SK-N-SH (cell line): ENCODE results near the gene PEDS1. TPM values are rescaled to one million over a fixed set of nuclear protein-coding genes. Genes with fewer than 3 reads are reported as not detected.
A peak's percentile ranks its signal among the peaks of the same experiment; 100 is the strongest.

Experiments used
- CTCF ChIA-PET: fragments of 300-600, 350-600 bp; formaldehyde crosslinking; extraction: SDS; loops from one replicate; lab custom pipeline; 2021; lab: Yijun Ruan, JAX
- POLR2A ChIA-PET: fragments of 350-600 bp; sonication (Branson Sonifier 250); formaldehyde crosslinking; extraction: SDS; loops from one replicate; lab custom pipeline; 2020; ENCODE audit warnings: antibody characterized with exemption, inconsistent platforms; lab: Yijun Ruan, JAX
- DNase-seq: peaks from one replicate; pipeline ENCODE4 v3.0.0; 2012
- H2AFZ ChIP-seq: fragments of 200-600 bp; sonication (generic); 2 replicates; pipeline ENCODE4 v1.8.1; 2016; ENCODE audit warnings: antibody characterized with exemption, mild to moderate bottlenecking, low read depth
- H3F3A ChIP-seq: fragments of 200-600 bp; sonication (generic); replicated peaks from 2 replicates; pipeline ENCODE3; 2016; ENCODE audit warnings: antibody characterized with exemption, mild to moderate bottlenecking; ENCODE audit not compliant: insufficient read depth
- H3K27ac ChIP-seq, 2 experiments: fragments of 200-500 bp in 1 of 2; fragments of 200-600 bp in 1 of 2; sonication (Bioruptor generic) in 1 of 2; sonication (generic), shearing (Covaris generic) in 1 of 2; 2 replicates each; pipeline versions ENCODE4 v1.5.1 to v1.6.1; 2014 to 2016; ENCODE audit warnings: low read depth in 2 of 2, inconsistent platforms in 1 of 2, low read length in 1 of 2, mild to moderate bottlenecking in 1 of 2, mixed read lengths in 1 of 2
- H3K27me3 ChIP-seq: fragments of 200-600 bp; sonication (generic), shearing (Covaris generic); 2 replicates; pipeline ENCODE4 v1.6.1; 2016; ENCODE audit warnings: mixed run types; ENCODE audit not compliant: insufficient read depth
- H3K36me3 ChIP-seq, 2 experiments: fragments of 200-500 bp in 1 of 2; fragments of 200-600 bp in 1 of 2; sonication (Bioruptor generic) in 1 of 2; sonication (generic) in 1 of 2; replicated peaks in 1 of 2; 2 replicates each; pipeline versions ENCODE3 to v1.5.1; 2014 to 2016; ENCODE audit warnings: low read length in 1 of 2, mild to moderate bottlenecking in 1 of 2; ENCODE audit not compliant: insufficient read depth in 2 of 2, control insufficient read depth in 1 of 2
- H3K4me1 ChIP-seq, 2 experiments: fragments of 200-500 bp in 1 of 2; fragments of 200-600 bp in 1 of 2; sonication (Bioruptor generic) in 1 of 2; sonication (generic), shearing (Covaris generic) in 1 of 2; 2 replicates each; pipeline versions ENCODE4 v1.5.1 to v1.6.1; 2014 to 2016; ENCODE audit warnings: low read depth in 1 of 2, low read length in 1 of 2, mixed run types in 1 of 2; ENCODE audit not compliant: insufficient read depth in 2 of 2, control insufficient read depth in 1 of 2
- H3K4me2 ChIP-seq: fragments of 200-600 bp; sonication (generic), shearing (Covaris generic); 2 replicates; pipeline ENCODE4 v1.6.1; 2017; ENCODE audit warnings: mixed run types
- H3K4me3 ChIP-seq, 2 experiments: fragments of 200-500 bp in 1 of 2; fragments of 200-600 bp in 1 of 2; sonication (Bioruptor generic) in 1 of 2; sonication (generic), shearing (Covaris generic) in 1 of 2; 2 replicates each; pipeline versions ENCODE4 v1.5.1 to v1.8.1; 2014 to 2016; ENCODE audit warnings: low read depth in 2 of 2, inconsistent platforms in 1 of 2, low read length in 1 of 2, mild to moderate bottlenecking in 1 of 2, mixed read lengths in 1 of 2, moderate library complexity in 1 of 2
- H3K79me2 ChIP-seq: fragments of 200-600 bp; sonication (generic); 2 replicates; pipeline ENCODE4 v1.8.1; 2017; ENCODE audit warnings: mild to moderate bottlenecking; ENCODE audit not compliant: insufficient read depth
- H3K9ac ChIP-seq: fragments of 200-600 bp; sonication (generic); 2 replicates; pipeline ENCODE4 v1.6.1; 2017; ENCODE audit warnings: mixed run types
- H3K9me2 ChIP-seq: fragments of 200-600 bp; sonication (generic); 2 replicates; pipeline ENCODE4 v1.6.1; 2017; ENCODE audit warnings: mixed run types
- H3K9me3 ChIP-seq: fragments of 200-600 bp; sonication (generic); 2 replicates; pipeline ENCODE4 v1.6.1; 2017; ENCODE audit warnings: mixed run types, mild to moderate bottlenecking, moderate library complexity
- H4K20me1 ChIP-seq: fragments of 200-600 bp; sonication (generic); 2 replicates; pipeline ENCODE4 v1.6.1; 2017; ENCODE audit warnings: mild to moderate bottlenecking, mixed run types; ENCODE audit not compliant: insufficient read depth
- EP300 ChIP-seq, 2 experiments: IDR thresholded peaks; 2 replicates each; pipeline versions ENCODE4 v1.4.0 to v1.6.1; 2012; ENCODE audit warnings: borderline replicate concordance in 1 of 2, low read depth in 1 of 2, low read length in 1 of 2
- EZH2phosphoT487 ChIP-seq: fragments of 200-600 bp; sonication (generic); IDR thresholded peaks from 2 replicates; pipeline ENCODE4 v1.6.1; 2017; ENCODE audit warnings: low read depth, mixed run types, mild to moderate bottlenecking, antibody characterized with exemption, moderate library complexity, borderline replicate concordance
- FOXJ3 ChIP-seq: sonication (generic); formaldehyde crosslinking; IDR thresholded peaks from 2 replicates; pipeline ENCODE4 v1.5.1; 2020; ENCODE audit warnings: mild to moderate bottlenecking, missing genetic modification reagents
- FOXM1 ChIP-seq: IDR thresholded peaks from 2 replicates; pipeline ENCODE4 v1.4.0; 2012; ENCODE audit warnings: low read depth, mild to moderate bottlenecking
- GABPA ChIP-seq: IDR thresholded peaks from 2 replicates; pipeline ENCODE4 v1.4.0; 2012; ENCODE audit warnings: low read depth, mild to moderate bottlenecking
- MXI1 ChIP-seq: IDR thresholded peaks from 2 replicates; pipeline ENCODE4 v1.6.1; 2012; ENCODE audit warnings: mild to moderate bottlenecking, low read depth, low read length, improper control_type of control experiment
- NRF1 ChIP-seq: IDR thresholded peaks from 2 replicates; pipeline ENCODE4 v1.6.1; 2012; ENCODE audit warnings: low read depth, mild to moderate bottlenecking, low read length
- RAD21 ChIP-seq: IDR thresholded peaks from 2 replicates; pipeline ENCODE4 v1.6.1; 2012; ENCODE audit warnings: mild to moderate bottlenecking, low read length
- SIN3A ChIP-seq: IDR thresholded peaks from 2 replicates; pipeline ENCODE4 v1.6.1; 2012; ENCODE audit warnings: low read depth, mild to moderate bottlenecking, low read length, moderate library complexity, borderline replicate concordance
- SMC3 ChIP-seq: IDR thresholded peaks from 2 replicates; pipeline ENCODE4 v1.6.1; 2012; ENCODE audit warnings: low read depth, low read length, improper control_type of control experiment
- TAF1 ChIP-seq: IDR thresholded peaks from 2 replicates; pipeline ENCODE4 v1.6.1; 2012; ENCODE audit warnings: low read depth, mild to moderate bottlenecking, low read length, moderate library complexity, borderline replicate concordance
- YY1 ChIP-seq: IDR thresholded peaks from 2 replicates; pipeline ENCODE4 v1.4.0; 2012; ENCODE audit warnings: low read depth, mild to moderate bottlenecking
- WGBS: methylation state at CpG from one replicate; pipeline ENCODE4 v1.1.6; 2017; ENCODE audit warnings: low lambda C conversion rate; 5-methylcytosine and 5-hydroxymethylcytosine counted together
- polyA plus RNA-seq, 3 experiments: library from polyadenylated mRNA; depleted of rRNA; stranded (reverse); fragments of >200 nt; gene quantifications; 2 replicates each; pipeline ENCODE4 v1.2.3, GENCODE V29; 2012
- TF ChIP-seq, protein P1 (sequence below): fragments of 200-600 bp; sonication (generic); IDR thresholded peaks from 2 replicates; pipeline ENCODE4 v1.6.1; 2017; ENCODE audit warnings: antibody characterized with exemption, mild to moderate bottlenecking, moderate library complexity

The PEDS1 gene
- polyA plus RNA-seq, 1 of the 3 experiments (the other 2 are of a cell fraction), result 18.3 TPM

DNA sequence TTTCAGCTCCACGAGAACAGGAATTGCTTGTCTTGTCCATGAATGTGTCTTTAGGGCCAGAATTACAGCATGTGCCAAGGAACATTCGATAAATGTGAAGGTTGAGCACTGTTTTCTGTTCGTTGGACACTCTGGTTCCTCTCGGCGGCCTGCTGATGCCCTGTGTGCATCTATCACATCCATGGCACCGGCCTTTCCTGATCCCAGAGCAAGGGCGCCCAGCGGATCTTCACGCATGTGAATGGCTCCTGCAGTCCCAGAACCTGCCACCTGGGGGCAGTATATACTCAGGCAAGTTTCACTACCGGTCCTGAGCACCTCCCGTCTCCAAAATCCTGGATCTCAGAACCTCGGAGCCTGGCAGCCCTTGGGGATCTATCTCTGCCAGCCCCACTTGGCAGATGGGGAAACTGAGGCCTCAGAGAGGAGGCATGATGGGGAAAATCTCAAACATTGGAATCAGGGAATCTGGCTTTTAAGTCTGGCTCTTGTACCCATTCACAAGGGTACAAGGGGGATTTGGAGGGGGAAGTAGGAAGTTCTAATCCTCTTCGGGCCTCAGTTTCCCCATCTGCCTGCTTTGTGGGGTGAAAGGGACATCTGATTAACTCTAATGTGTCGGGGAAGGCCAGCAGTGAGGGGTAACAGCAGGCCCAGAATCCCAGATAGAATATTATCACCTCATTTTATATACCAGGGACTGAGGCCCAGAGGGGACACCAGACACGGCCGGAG is 32.8 kb upstream of the PEDS1 start:
- Histone ChIP-seq H4K20me1 (no peaks in the 10 kb centered on the region), H3K27ac (no peak overlapping the region), H3K4me3 (no peak overlapping the region; a peak in 1 of 4 replicates), H2AFZ (no peak overlapping the region), H3K36me3 (no peaks in the 10 kb centered on the region), H3K27me3 (no peaks in the 10 kb centered on the region), H3K9me2 (no peaks in the 10 kb centered on the region), H3F3A (peaks cover 5% of the 10 kb centered on the region), H3K4me1 (no peaks in the 10 kb centered on the region; a peak in 1 of 4 replicates), H3K9me3 (no peaks in the 10 kb centered on the region), H3K9ac (no peak overlapping the region), H3K4me2 (no peak overlapping the region), H3K79me2 (peaks cover 1% of the 10 kb centered on the region; the same call in 1 of the 2 replicates)
- 24% methylated on average over 12 of the region's 16 CpGs for WGBS
- no peak for TF ChIP-seq FOXM1
- TF ChIP-seq, protein P1, sequence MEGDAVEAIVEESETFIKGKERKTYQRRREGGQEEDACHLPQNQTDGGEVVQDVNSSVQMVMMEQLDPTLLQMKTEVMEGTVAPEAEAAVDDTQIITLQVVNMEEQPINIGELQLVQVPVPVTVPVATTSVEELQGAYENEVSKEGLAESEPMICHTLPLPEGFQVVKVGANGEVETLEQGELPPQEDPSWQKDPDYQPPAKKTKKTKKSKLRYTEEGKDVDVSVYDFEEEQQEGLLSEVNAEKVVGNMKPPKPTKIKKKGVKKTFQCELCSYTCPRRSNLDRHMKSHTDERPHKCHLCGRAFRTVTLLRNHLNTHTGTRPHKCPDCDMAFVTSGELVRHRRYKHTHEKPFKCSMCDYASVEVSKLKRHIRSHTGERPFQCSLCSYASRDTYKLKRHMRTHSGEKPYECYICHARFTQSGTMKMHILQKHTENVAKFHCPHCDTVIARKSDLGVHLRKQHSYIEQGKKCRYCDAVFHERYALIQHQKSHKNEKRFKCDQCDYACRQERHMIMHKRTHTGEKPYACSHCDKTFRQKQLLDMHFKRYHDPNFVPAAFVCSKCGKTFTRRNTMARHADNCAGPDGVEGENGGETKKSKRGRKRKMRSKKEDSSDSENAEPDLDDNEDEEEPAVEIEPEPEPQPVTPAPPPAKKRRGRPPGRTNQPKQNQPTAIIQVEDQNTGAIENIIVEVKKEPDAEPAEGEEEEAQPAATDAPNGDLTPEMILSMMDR, result peak; percentile 93
- peak; percentile 97 for TF ChIP-seq SMC3
- no peak for TF ChIP-seq YY1
- peak; percentile 97 for TF ChIP-seq RAD21
- TF ChIP-seq SIN3A, result no peak
- TF ChIP-seq EP300 (IDR thresholded peaks at IDR 0.05; ENCODE audit: borderline replicate concordance in 1 of 2, low read depth in 1 of 2, low read length in 1 of 2), result no peak
- TF ChIP-seq EZH2phosphoT487, result no peak
- CTCF ChIA-PET, result interaction anchor here (0.6 to 15.3 kb wide), 32 partner anchors 10 to 563 kb away, joined by 3 to 281 read pairs (median 4); partner anchors contain the start of gene UBE2V1
- peak; percentile 83 for DNase-seq
- POLR2A ChIA-PET, result no interaction called here

DNA sequence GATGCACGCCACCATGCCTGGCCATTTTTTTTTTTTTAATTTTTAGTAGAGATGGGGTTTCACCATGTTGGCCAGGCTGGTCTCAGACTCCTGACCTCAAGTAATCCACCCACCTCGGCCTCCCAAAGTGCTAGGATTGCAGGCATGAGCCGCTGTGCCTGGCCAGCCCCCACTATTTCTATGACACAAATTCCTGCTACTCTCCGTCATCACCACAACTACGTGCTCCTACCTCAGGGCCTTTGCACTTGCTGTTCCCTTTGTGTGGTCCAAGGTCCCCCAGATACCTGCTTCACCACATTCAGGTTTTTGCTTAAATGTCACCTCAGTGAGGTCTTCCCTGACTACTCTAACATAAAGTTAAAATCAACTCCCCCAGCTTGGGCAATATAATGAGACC is 31.9 kb upstream of the PEDS1 start:
- no peak overlapping the region for H3K4me3 ChIP-seq
- TF ChIP-seq MXI1 (no peak), FOXM1 (no peak), NRF1 (no peak), EP300 (IDR thresholded peaks at IDR 0.05; ENCODE audit: borderline replicate concordance in 1 of 2, low read depth in 1 of 2, low read length in 1 of 2) (no peak), GABPA (no peak), TAF1 (no peak), FOXJ3 (CRISPR knock-in tag) (no peak)
- TF ChIP-seq, protein P1, result no peak
- no peak for DNase-seq
- no peaks in the 10 kb centered on the region for H4K20me1 ChIP-seq
- H3F3A ChIP-seq, result peaks cover 5% of the 10 kb centered on the region
- H3K27ac ChIP-seq, result no peak overlapping the region
- no peaks in the 10 kb centered on the region; the same call in 1 of the 2 replicates for H3K79me2 ChIP-seq
- no peaks in the 10 kb centered on the region; a peak in 1 of 4 replicates for H3K4me1 ChIP-seq
- H3K4me2 ChIP-seq, result no peak overlapping the region
- H3K9me3 ChIP-seq, result no peaks in the 10 kb centered on the region
- no peak overlapping the region for H2AFZ ChIP-seq
- H3K27me3 ChIP-seq, result no peaks in the 10 kb centered on the region
- ChIA-PET CTCF (interaction anchor here (0.6 to 15.3 kb wide), 31 partner anchors 9 to 564 kb away, joined by 3 to 281 read pairs (median 4); partner anchors contain the start of gene UBE2V1), POLR2A (no interaction called here)
- H3K9me2 ChIP-seq, result no peaks in the 10 kb centered on the region
- H3K36me3 ChIP-seq, result no peaks in the 10 kb centered on the region
- WGBS, result 77% methylated on average over 5 of the region's 5 CpGs
- H3K9ac ChIP-seq, result no peak overlapping the region
